Gastrocnemius medialis (tissue), 4 donors: ENCODE results near the gene PRR5L. TPM values are rescaled to one million over a fixed set of nuclear protein-coding genes. Genes with fewer than 3 reads are reported as not detected.
A peak's percentile ranks its signal among the peaks of the same experiment; 100 is the strongest.

Source experiments
- ATAC-seq, 2 donors: fragments of 150-250 bp; one replicate each; pipeline ENCODE4 v1.9.1; 2016
- DNase-seq, 2 donors: peaks; one replicate each; pipeline ENCODE4 v3.0.0-alpha.2; 2019
- H3K27ac ChIP-seq, 4 donors: fragments of 200-600 bp; sonication (generic); 1 replicate in 1 of 4; 2 replicates in 3 of 4; pipeline ENCODE4 v1.5.1; 2016 to 2018; ENCODE audit warnings: mild to moderate bottlenecking in 2 of 4, moderate library complexity in 1 of 4
- H3K27me3 ChIP-seq, 3 donors: fragments of 200-600 bp; sonication (generic) in 2 of 3; 1 replicate in 1 of 3; 2 replicates in 2 of 3; pipeline versions ENCODE4 v1.5.1 to v1.6.0; 2016 to 2019; ENCODE audit warnings: mild to moderate bottlenecking in 1 of 3, moderate library complexity in 1 of 3
- H3K36me3 ChIP-seq, 2 donors: fragments of 200-600 bp; sonication (generic) in 1 of 2; one replicate each; pipeline ENCODE4 v1.5.1; 2017 to 2018
- H3K4me1 ChIP-seq, 2 donors: fragments of 200-600 bp; sonication (generic) in 1 of 2; one replicate each; pipeline ENCODE4 v1.5.1; 2016 to 2017; ENCODE audit warnings: mild to moderate bottlenecking in 2 of 2
- H3K4me3 ChIP-seq, 4 donors: fragments of 200-600 bp; sonication (generic) in 3 of 4; 1 replicate in 1 of 4; 2 replicates in 3 of 4; pipeline ENCODE4 v1.5.1; 2016 to 2019; ENCODE audit warnings: mild to moderate bottlenecking in 2 of 4
- H3K9me3 ChIP-seq, 3 donors: fragments of 200-600 bp; sonication (generic) in 2 of 3; 1 replicate in 1 of 3; 2 replicates in 2 of 3; pipeline ENCODE4 v1.5.1; 2016 to 2019
- CTCF ChIP-seq, 5 experiments: fragments of 450-650 bp in 3 of 5; fragments of 200-600 bp in 2 of 5; sonication (generic) in 2 of 5; IDR thresholded peaks in 4 of 5; conservative IDR thresholded peaks in 1 of 5; 1 replicate in 4 of 5; 2 replicates in 1 of 5; pipeline ENCODE4 v1.5.1; 2016 to 2019; ENCODE audit warnings: antibody characterized with exemption in 5 of 5, mild to moderate bottlenecking in 3 of 5, moderate library complexity in 3 of 5
- POLR2A ChIP-seq, 2 donors: fragments of 450-650 bp; IDR thresholded peaks; one replicate each; pipeline ENCODE4 v1.6.1; 2017; ENCODE audit warnings: antibody characterized with exemption in 2 of 2, mild to moderate bottlenecking in 2 of 2, moderate library complexity in 2 of 2
- in situ Hi-C, 4 donors: fragments of 200-750 bp; cut with MboI; loops; one replicate each; pipeline versions ENCODE4 v1.15.0 to v1.8.0; 2017; ENCODE audit warnings: low sequenced_read_pairs in 4 of 4
- intact Hi-C: fragments of 100-400 bp; cut with DNase I; formaldehyde crosslinking; loops from one replicate; pipeline ENCODE4 v1.15.1; 2023; ENCODE audit warnings: low total_unique reads
- total RNA-seq, 4 donors: library from RNA; depleted of rRNA; stranded (reverse); fragments of >200 nt; gene quantifications; one replicate each; pipeline versions ENCODE4 v1.1.0 to v1.2.3, GENCODE V29; 2016

The PRR5L gene
- total RNA-seq, 4 donors from 2014 or later = 0.46 to 3.2 (median 1.2) TPM

- TF ChIP-seq POLR2A (IDR thresholded peaks at IDR 0.05) (no peak), CTCF (IDR thresholded peaks at IDR 0.05 in 4 of 5, conservative IDR thresholded peaks at IDR 0.05 in 1 of 5) (no peak)
- H3K4me1 ChIP-seq = no peaks in the 10 kb centered on the region
- H3K27me3 ChIP-seq = no peaks in the 10 kb centered on the region
- no peak overlapping the region for H3K27ac ChIP-seq
- intact Hi-C loops = no loop called here
- H3K9me3 ChIP-seq = no peaks in the 10 kb centered on the region
- ATAC-seq (peak in 1 of 2 donors; percentile 55), DNase-seq (no peak)
- H3K4me3 ChIP-seq = no peak overlapping the region
- H3K36me3 ChIP-seq = no peaks in the 10 kb centered on the region
- in situ Hi-C loops = no loop called here
These were observed 16.0 kb downstream of the PRR5L start for GRCh38 chr11:36311926-36312595.

- no peak for ATAC-seq
- no peak overlapping the region for H3K4me3 ChIP-seq
- no peak overlapping the region for H3K27ac ChIP-seq
- no peaks in the 10 kb centered on the region for H3K4me1 ChIP-seq
- TF ChIP-seq CTCF (IDR thresholded peaks at IDR 0.05 in 4 of 5, conservative IDR thresholded peaks at IDR 0.05 in 1 of 5) (no peak), POLR2A (IDR thresholded peaks at IDR 0.05) (no peak)
- intact Hi-C loops = no loop called here
- no peaks in the 10 kb centered on the region for H3K27me3 ChIP-seq
- no peaks in the 10 kb centered on the region for H3K36me3 ChIP-seq
- H3K9me3 ChIP-seq = no peaks in the 10 kb centered on the region
- DNase-seq = no peak
- in situ Hi-C loops = no loop called here
These were observed 16.8 kb downstream of the PRR5L start for GRCh38 chr11:36312611-36313472.

- H3K36me3 ChIP-seq = no peaks in the 10 kb centered on the region
- DNase-seq (no peak), ATAC-seq (no peak)
- H3K27ac ChIP-seq = no peak overlapping the region
- H3K4me1 ChIP-seq = no peaks in the 10 kb centered on the region
- TF ChIP-seq POLR2A (IDR thresholded peaks at IDR 0.05) (no peak), CTCF (IDR thresholded peaks at IDR 0.05 in 4 of 5, conservative IDR thresholded peaks at IDR 0.05 in 1 of 5) (no peak)
- intact Hi-C loops = no loop called here
- in situ Hi-C loops = no loop called here
- H3K4me3 ChIP-seq = no peak overlapping the region
- H3K9me3 ChIP-seq = no peaks in the 10 kb centered on the region
- no peaks in the 10 kb centered on the region for H3K27me3 ChIP-seq
These were observed 17.8 kb downstream of the PRR5L start for GRCh38 chr11:36313750-36314433.

- ATAC-seq (no peak), DNase-seq (no peak)
- in situ Hi-C loops = no loop called here
These were observed 18.3 kb downstream of the PRR5L start for GRCh38 chr11:36314434-36314767.

More at GRCh38 chr11:36314434-36314767, 18.3 kb downstream of the PRR5L start:
- H3K4me1 ChIP-seq = no peaks in the 10 kb centered on the region
- H3K4me3 ChIP-seq = no peak overlapping the region
- no peak overlapping the region for H3K27ac ChIP-seq
- TF ChIP-seq CTCF (IDR thresholded peaks at IDR 0.05 in 4 of 5, conservative IDR thresholded peaks at IDR 0.05 in 1 of 5) (no peak), POLR2A (IDR thresholded peaks at IDR 0.05) (no peak)
- H3K27me3 ChIP-seq = no peaks in the 10 kb centered on the region
- intact Hi-C loops = no loop called here
- H3K9me3 ChIP-seq = no peaks in the 10 kb centered on the region
- H3K36me3 ChIP-seq = no peaks in the 10 kb centered on the region
